ENCODE measurements around the gene SLC35F1. TPM values are rescaled to one million over a fixed set of nuclear protein-coding genes. Genes with fewer than 3 reads are reported as not detected.

Gene SLC35F1
- total RNA-seq, 1 experiment from 2014 or later = 4.3 TPM

GRCh38 chr6:118283766-118284165 is 376.7 kb downstream of the SLC35F1 start:
- Histone ChIP-seq H4K20me1 (ENCODE audit: control insufficient read depth, insufficient read depth, insufficient read length) (no peaks in the 10 kb centered on the region), H2AK5ac (ENCODE audit: insufficient read length, low read length) (no peak overlapping the region), H3K56ac (ENCODE audit: insufficient read length, low read depth, low read length) (no peak overlapping the region), H4K91ac (ENCODE audit: insufficient read length, low read depth, low read length) (no peak overlapping the region), H2BK15ac (ENCODE audit: low read depth, low read length) (no peak overlapping the region), H2BK120ac (ENCODE audit: low read depth, low read length, poor library complexity, severe bottlenecking) (no peak overlapping the region), H3K79me2 (ENCODE audit: insufficient read depth, low read length) (no peaks in the 10 kb centered on the region), H3K23me2 (ENCODE audit: insufficient read length, low read depth, low read length, poor library complexity, severe bottlenecking) (no peaks in the 10 kb centered on the region), H4K8ac (replicated peaks; ENCODE audit: insufficient read length, low read depth, low read length) (no peak overlapping the region), H3K14ac (ENCODE audit: insufficient read depth, low read length) (no peak overlapping the region), H3K23ac (ENCODE audit: insufficient read length, low read depth, low read length) (no peak overlapping the region), H2BK20ac (ENCODE audit: low read depth, low read length, poor library complexity, severe bottlenecking) (no peak overlapping the region), H2BK12ac (ENCODE audit: insufficient read length, low read depth, low read length) (no peak overlapping the region), H3K9ac (ENCODE audit: extremely low read depth, insufficient read length, low read length) (no peak overlapping the region), H3T11ph (ENCODE audit: low read length) (no peak overlapping the region), H3K79me1 (ENCODE audit: insufficient read depth, low read depth, low read length, poor library complexity, severe bottlenecking) (no peaks in the 10 kb centered on the region), H3K4me2 (ENCODE audit: insufficient read depth, insufficient read length, low read length) (no peak overlapping the region), H3K9me3 (ENCODE audit: control insufficient read depth, low read depth, low read length) (no peaks in the 10 kb centered on the region), H3K4ac (ENCODE audit: low read depth, low read length) (no peak overlapping the region), H2AFZ (ENCODE audit: low read length) (no peak overlapping the region), H3K27ac (ENCODE audit: insufficient read length, low read depth, low read length) (no peak overlapping the region), H2BK5ac (ENCODE audit: insufficient read length, low read length) (no peak overlapping the region), H3K4me1 (ENCODE audit: insufficient read depth, low read length) (no peaks in the 10 kb centered on the region; the same call in 1 of the 2 replicates), H3K18ac (ENCODE audit: insufficient read length, low read depth, low read length) (no peak overlapping the region), H4K5ac (ENCODE audit: insufficient read length, low read depth, low read length) (no peak overlapping the region), H3K27me3 (ENCODE audit: insufficient read depth, low read length) (no peaks in the 10 kb centered on the region)
- H3K27me3 Mint-ChIP-seq (ENCODE audit: low read depth) = no peaks in the 10 kb centered on the region
- H3K36me3 Mint-ChIP-seq (ENCODE audit: insufficient read depth in 1 of 3, low read depth in 3 of 3) = peaks cover 0 to 2% (median 1%) of the 10 kb centered on the region in 3 experiments; a peak in 4 of 7 replicates
- H3K4me1 Mint-ChIP-seq = peaks cover 13 to 16% of the 10 kb centered on the region in 2 experiments
- WGBS (ENCODE audit: extremely low coverage, insufficient read length, low lambda C conversion rate) = no CpG with 5 or more reads among the region's 8 CpGs
- H3K4me3 Mint-ChIP-seq = no peak overlapping the region
- TF ChIP-seq CTCF (conservative IDR thresholded peaks at IDR 0.05) = peak; percentile 82
- no peak for DNase-seq
- H3K27ac Mint-ChIP-seq = no peak overlapping the region
- H3K9me3 Mint-ChIP-seq = peaks cover 2 to 5% of the 10 kb centered on the region in 2 experiments; a peak in 4 of 5 replicates
